Measurements from ENCODE around the gene PIP5K1B. TPM values are rescaled to one million over a fixed set of nuclear protein-coding genes. Genes with fewer than 3 reads are reported as not detected.

Gene PIP5K1B
- total and polyA plus RNA-seq, 2 of the 13 experiments (the other 11 are each of a cell fraction or from before 2014, with no cell fraction given), result 15.8 to 17.5 TPM

GRCh38 chr9:68817079-68817875, 112.2 kb downstream of the PIP5K1B start (continued):
- TF ChIP-seq ZNF678 (CRISPR knock-in tag; IDR thresholded peaks at IDR 0.05) (no peak), ZNF644 (CRISPR knock-in tag; IDR thresholded peaks at IDR 0.05; ENCODE audit: low read depth) (peak; percentile 97), SMC3 (IDR thresholded peaks at IDR 0.05; ENCODE audit: low read length) (no peak), GRHL1 (CRISPR knock-in tag; conservative IDR thresholded peaks at IDR 0.05) (no peak), ZNF747 (CRISPR knock-in tag; IDR thresholded peaks at IDR 0.05; ENCODE audit: borderline replicate concordance) (no peak), PCBP1 (IDR thresholded peaks at IDR 0.05; ENCODE audit: borderline replicate concordance, low read depth, low read length) (no peak), ZNF558 (CRISPR knock-in tag; IDR thresholded peaks at IDR 0.05; ENCODE audit: borderline replicate concordance) (no peak), MEIS2 (CRISPR knock-in tag; IDR thresholded peaks at IDR 0.05) (no peak), ZNF253 (CRISPR knock-in tag; IDR thresholded peaks at IDR 0.05; ENCODE audit: borderline replicate concordance) (no peak), ZNF615 (CRISPR knock-in tag; IDR thresholded peaks at IDR 0.05; ENCODE audit: borderline replicate concordance) (no peak), IRF1 (CRISPR knock-in tag; IDR thresholded peaks at IDR 0.05; ENCODE audit: low read depth) (no peak), ZNF564 (CRISPR knock-in tag; IDR thresholded peaks at IDR 0.05) (no peak), HOXA3 (CRISPR knock-in tag; IDR thresholded peaks at IDR 0.05) (peak; percentile 91), HNRNPH1 (optimal IDR thresholded peaks at IDR 0.05; ENCODE audit: low read depth, low read length) (no peak), PRMT3 (CRISPR knock-in tag; IDR thresholded peaks at IDR 0.05; ENCODE audit: borderline replicate concordance, low read depth) (no peak), SP1 (IDR thresholded peaks at IDR 0.05) (no peak), SP1 (CRISPR knock-in tag; IDR thresholded peaks at IDR 0.05) (no peak), DPF2 (CRISPR knock-in tag; IDR thresholded peaks at IDR 0.05; ENCODE audit: borderline replicate concordance, low read depth) (peak; percentile 53; the same call in 1 of the 2 replicates), CHD4 (IDR thresholded peaks at IDR 0.05; ENCODE audit: borderline replicate concordance, low read length) (no peak)
- TF ChIP-seq, protein P1, sequence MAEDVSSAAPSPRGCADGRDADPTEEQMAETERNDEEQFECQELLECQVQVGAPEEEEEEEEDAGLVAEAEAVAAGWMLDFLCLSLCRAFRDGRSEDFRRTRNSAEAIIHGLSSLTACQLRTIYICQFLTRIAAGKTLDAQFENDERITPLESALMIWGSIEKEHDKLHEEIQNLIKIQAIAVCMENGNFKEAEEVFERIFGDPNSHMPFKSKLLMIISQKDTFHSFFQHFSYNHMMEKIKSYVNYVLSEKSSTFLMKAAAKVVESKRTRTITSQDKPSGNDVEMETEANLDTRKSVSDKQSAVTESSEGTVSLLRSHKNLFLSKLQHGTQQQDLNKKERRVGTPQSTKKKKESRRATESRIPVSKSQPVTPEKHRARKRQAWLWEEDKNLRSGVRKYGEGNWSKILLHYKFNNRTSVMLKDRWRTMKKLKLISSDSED (CRISPR knock-in tag; IDR thresholded peaks at IDR 0.05), result no peak
- TF ChIP-seq, protein P2, sequence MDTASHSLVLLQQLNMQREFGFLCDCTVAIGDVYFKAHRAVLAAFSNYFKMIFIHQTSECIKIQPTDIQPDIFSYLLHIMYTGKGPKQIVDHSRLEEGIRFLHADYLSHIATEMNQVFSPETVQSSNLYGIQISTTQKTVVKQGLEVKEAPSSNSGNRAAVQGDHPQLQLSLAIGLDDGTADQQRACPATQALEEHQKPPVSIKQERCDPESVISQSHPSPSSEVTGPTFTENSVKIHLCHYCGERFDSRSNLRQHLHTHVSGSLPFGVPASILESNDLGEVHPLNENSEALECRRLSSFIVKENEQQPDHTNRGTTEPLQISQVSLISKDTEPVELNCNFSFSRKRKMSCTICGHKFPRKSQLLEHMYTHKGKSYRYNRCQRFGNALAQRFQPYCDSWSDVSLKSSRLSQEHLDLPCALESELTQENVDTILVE (CRISPR knock-in tag; IDR thresholded peaks at IDR 0.05), result no peak
- TF ChIP-seq, protein P3, sequence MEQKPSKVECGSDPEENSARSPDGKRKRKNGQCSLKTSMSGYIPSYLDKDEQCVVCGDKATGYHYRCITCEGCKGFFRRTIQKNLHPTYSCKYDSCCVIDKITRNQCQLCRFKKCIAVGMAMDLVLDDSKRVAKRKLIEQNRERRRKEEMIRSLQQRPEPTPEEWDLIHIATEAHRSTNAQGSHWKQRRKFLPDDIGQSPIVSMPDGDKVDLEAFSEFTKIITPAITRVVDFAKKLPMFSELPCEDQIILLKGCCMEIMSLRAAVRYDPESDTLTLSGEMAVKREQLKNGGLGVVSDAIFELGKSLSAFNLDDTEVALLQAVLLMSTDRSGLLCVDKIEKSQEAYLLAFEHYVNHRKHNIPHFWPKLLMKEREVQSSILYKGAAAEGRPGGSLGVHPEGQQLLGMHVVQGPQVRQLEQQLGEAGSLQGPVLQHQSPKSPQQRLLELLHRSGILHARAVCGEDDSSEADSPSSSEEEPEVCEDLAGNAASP (CRISPR knock-in tag; IDR thresholded peaks at IDR 0.05; ENCODE audit: borderline replicate concordance), result 0 out of 2 replicates have a peak, but pooled peaks have one; percentile 26
- TF ChIP-seq, protein P4, sequence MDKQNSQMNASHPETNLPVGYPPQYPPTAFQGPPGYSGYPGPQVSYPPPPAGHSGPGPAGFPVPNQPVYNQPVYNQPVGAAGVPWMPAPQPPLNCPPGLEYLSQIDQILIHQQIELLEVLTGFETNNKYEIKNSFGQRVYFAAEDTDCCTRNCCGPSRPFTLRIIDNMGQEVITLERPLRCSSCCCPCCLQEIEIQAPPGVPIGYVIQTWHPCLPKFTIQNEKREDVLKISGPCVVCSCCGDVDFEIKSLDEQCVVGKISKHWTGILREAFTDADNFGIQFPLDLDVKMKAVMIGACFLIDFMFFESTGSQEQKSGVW (CRISPR knock-in tag; IDR thresholded peaks at IDR 0.05; ENCODE audit: borderline replicate concordance), result no peak
